ENCODE results near the gene KLK7.

GRCh38 chr19:51012661-51013190, 29.0 kb upstream of the KLK7 start:
- TF ChIP-seq POLR2A (IDR thresholded peaks at IDR 0.05; ENCODE audit: low read depth, low read length) (no peak), JUN (IDR thresholded peaks at IDR 0.05; ENCODE audit: borderline replicate concordance, insufficient read depth, insufficient read length, low read depth) (no peak)

Measured in endothelial cell of umbilical vein (primary cell).